ENCODE measurements around the gene CLDND2. TPM values are rescaled to one million over a fixed set of nuclear protein-coding genes. Genes with fewer than 3 reads are reported as not detected.
"Not testable (repeated sequence)": the region's sequence is repeated elsewhere in the genome, so short reads cannot be mapped to it uniquely, and the experiment has no call there.

Gene CLDND2
- total RNA-seq, 2 experiments from 2014 or later, result 8.5 to 10.0 TPM

DNA sequence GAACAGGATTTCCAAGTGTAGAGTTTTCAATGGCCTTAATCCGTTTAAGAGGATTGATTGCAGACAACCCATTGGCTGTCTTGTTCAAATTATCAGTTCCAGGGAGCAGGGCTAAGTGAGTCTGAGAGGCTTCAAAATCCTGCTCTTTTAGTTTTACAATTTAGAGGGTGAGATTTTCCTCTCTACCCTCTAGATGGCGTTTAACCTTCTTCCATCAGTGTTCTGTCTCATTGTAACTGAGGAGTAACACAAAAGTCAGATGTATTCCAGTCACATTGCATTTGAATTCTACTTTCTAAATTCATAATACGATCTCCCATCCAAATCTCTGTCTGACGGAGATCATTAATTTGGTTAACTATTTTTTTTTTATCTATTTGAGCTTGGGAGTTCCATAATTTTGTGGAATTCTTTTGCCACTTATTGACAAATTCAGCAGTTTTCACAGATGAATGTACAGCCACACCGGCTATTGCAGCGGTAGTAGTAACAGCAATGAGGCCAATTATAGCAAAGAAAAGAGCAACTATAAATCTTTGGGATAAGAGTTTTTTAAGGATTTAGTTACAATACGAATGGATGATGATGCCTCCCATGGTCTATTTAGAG lies 29.4 kb upstream of the CLDND2 start:
- Mint-ChIP-seq H3K4me1 (ENCODE audit: low read depth) (peaks cover 37% of the 10 kb centered on the region), H3K36me3 (ENCODE audit: low read depth) (peaks cover 23% of the 10 kb centered on the region), H3K4me3 (no peak overlapping the region), H3K27ac (no peak overlapping the region), H3K9me3 (ENCODE audit: insufficient read depth) (peaks cover 15% of the 10 kb centered on the region), H3K27me3 (ENCODE audit: low read depth) (no peaks in the 10 kb centered on the region)
- DNase-seq (no peak), ATAC-seq (no peak)
- CTCF ChIA-PET, result interaction anchor here (0.7 to 6.1 kb wide), 15 partner anchors 9 to 263 kb away, joined by 3 to 35 read pairs (median 5); partner anchors contain the start of genes ETFB and SIGLEC10
- POLR2A ChIA-PET, result interaction anchor here (0.9 kb wide), 1 partner anchor 32 kb away, joined by 3 read pairs; the partner anchor contains the start of gene ETFB

- H3K27ac Mint-ChIP-seq; DNase-seq; POLR2A ChIA-PET; H3K9me3 Mint-ChIP-seq (ENCODE audit: insufficient read depth); H3K27me3 Mint-ChIP-seq (ENCODE audit: low read depth); ATAC-seq; H3K4me3 Mint-ChIP-seq: not testable (repeated sequence)
- CTCF ChIA-PET, result interaction anchor here (1.5 to 6.1 kb wide), 7 partner anchors 12 to 43 kb away, joined by 5 to 35 read pairs (median 8); partner anchors contain the start of gene ETFB
- Mint-ChIP-seq H3K36me3 (ENCODE audit: low read depth) (peaks cover 16% of the 10 kb centered on the region), H3K4me1 (ENCODE audit: low read depth) (peaks cover 43% of the 10 kb centered on the region)
Measured at GRCh38 chr19:51397453-51397852, 28.6 kb upstream of the CLDND2 start.

GRCh38 chr19:51396175-51396574 lies 27.4 kb upstream of the CLDND2 start:
- Mint-ChIP-seq H3K4me3 (no peak overlapping the region), H3K27me3 (ENCODE audit: low read depth) (no peaks in the 10 kb centered on the region)

GRCh38 chr19:51394050-51394836 lies 25.4 kb upstream of the CLDND2 start:
- Mint-ChIP-seq H3K27ac (peak overlapping the region; percentile 96), H3K9me3 (ENCODE audit: insufficient read depth) (no peaks in the 10 kb centered on the region), H3K27me3 (ENCODE audit: low read depth) (no peaks in the 10 kb centered on the region), H3K4me3 (peak overlapping the region; percentile 95), H3K36me3 (ENCODE audit: low read depth) (peaks cover 6% of the 10 kb centered on the region), H3K4me1 (ENCODE audit: low read depth) (peaks cover 61% of the 10 kb centered on the region)
- ChIA-PET POLR2A (interaction anchor here (0.6 to 4.1 kb wide), 10 partner anchors 15 to 310 kb away, joined by 3 to 68 read pairs (median 12); partner anchors contain the start of genes CLDND2, ETFB, NKG7 and SIGLEC10), CTCF (interaction anchor here (0.7 to 6.1 kb wide), 16 partner anchors 12 to 265 kb away, joined by 3 to 39 read pairs (median 6); partner anchors contain the start of genes ETFB and NKG7)
- DNase-seq, result peak; percentile 99
- ATAC-seq, result peak; percentile 94

More at GRCh38 chr19:51396175-51396574, 27.4 kb upstream of the CLDND2 start:
- peak overlapping the region; percentile 96 for H3K27ac Mint-ChIP-seq
- peaks cover 48% of the 10 kb centered on the region for H3K4me1 Mint-ChIP-seq (ENCODE audit: low read depth)
- ATAC-seq, result no peak
- no peak for DNase-seq
- peaks cover 8% of the 10 kb centered on the region for H3K36me3 Mint-ChIP-seq (ENCODE audit: low read depth)
- POLR2A ChIA-PET, result interaction anchor here (2.4 to 4.1 kb wide), 4 partner anchors 20 to 29 kb away, joined by 11 to 68 read pairs (median 18); partner anchors contain the start of genes CLDND2, NKG7 and SIGLEC10
- CTCF ChIA-PET, result interaction anchor here (0.8 to 6.1 kb wide), 10 partner anchors 12 to 261 kb away, joined by 3 to 39 read pairs (median 21); partner anchors contain the start of genes ETFB, NKG7 and SIGLEC10
- no peaks in the 10 kb centered on the region for H3K9me3 Mint-ChIP-seq (ENCODE audit: insufficient read depth)

GRCh38 chr19:51392701-51393100 lies 23.9 kb upstream of the CLDND2 start:
- peaks cover 6% of the 10 kb centered on the region for H3K36me3 Mint-ChIP-seq (ENCODE audit: low read depth)
- ChIA-PET POLR2A (no interaction called here), CTCF (interaction anchor here (1.1 kb wide), 1 partner anchor 25 kb away, joined by 4 read pairs; no protein-coding TSS in a partner anchor)
- H3K27ac Mint-ChIP-seq, result peak overlapping the region; percentile 71
- ATAC-seq, result no peak
- H3K4me3 Mint-ChIP-seq, result peak overlapping the region; percentile 52
- peaks cover 54% of the 10 kb centered on the region for H3K4me1 Mint-ChIP-seq (ENCODE audit: low read depth)
- no peaks in the 10 kb centered on the region for H3K27me3 Mint-ChIP-seq (ENCODE audit: low read depth)
- no peaks in the 10 kb centered on the region for H3K9me3 Mint-ChIP-seq (ENCODE audit: insufficient read depth)
- no peak for DNase-seq

DNA sequence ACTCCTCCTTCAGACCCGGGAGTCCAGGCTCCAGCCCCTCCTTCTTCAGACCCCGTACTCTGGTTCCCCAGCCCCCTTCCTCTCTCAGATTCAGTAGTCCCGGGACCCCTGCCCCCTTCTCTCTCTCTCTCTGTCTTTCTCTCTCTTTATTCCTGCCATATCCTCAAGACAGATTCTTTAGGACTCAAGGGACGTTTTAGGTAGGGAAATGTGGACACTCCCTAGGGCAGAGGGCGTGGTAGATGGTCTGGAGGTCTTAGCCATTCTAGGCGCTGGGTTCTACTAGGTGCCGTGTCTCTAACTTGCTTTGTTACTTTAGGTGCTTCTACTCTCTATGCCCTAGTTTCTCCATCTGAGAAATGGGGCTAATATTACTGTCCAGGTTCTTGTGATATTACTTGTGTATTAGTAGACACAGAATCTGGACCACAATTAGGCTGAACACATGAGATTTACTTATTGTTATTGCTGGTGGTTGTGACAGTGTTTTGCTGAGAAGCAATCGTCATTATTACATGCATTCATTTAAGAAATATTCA lies 22.3 kb upstream of the CLDND2 start:
- ATAC-seq (no peak), DNase-seq (no peak)
- Mint-ChIP-seq H3K27me3 (ENCODE audit: low read depth) (no peaks in the 10 kb centered on the region), H3K4me1 (ENCODE audit: low read depth) (peaks cover 53% of the 10 kb centered on the region), H3K27ac (peak overlapping the region; percentile 78), H3K9me3 (ENCODE audit: insufficient read depth) (no peaks in the 10 kb centered on the region), H3K36me3 (ENCODE audit: low read depth) (peaks cover 6% of the 10 kb centered on the region), H3K4me3 (no peak overlapping the region)
- ChIA-PET CTCF (interaction anchor here (0.8 kb wide), 1 partner anchor 52 kb away, joined by 3 read pairs; no protein-coding TSS in a partner anchor), POLR2A (interaction anchor here (0.7 kb wide), 1 partner anchor 11 kb away, joined by 3 read pairs; no protein-coding TSS in a partner anchor)

- no peak overlapping the region for H3K27ac Mint-ChIP-seq
- peaks cover 36% of the 10 kb centered on the region for H3K4me1 Mint-ChIP-seq (ENCODE audit: low read depth)
- H3K27me3 Mint-ChIP-seq (ENCODE audit: low read depth), result no peaks in the 10 kb centered on the region
- H3K4me3 Mint-ChIP-seq, result no peak overlapping the region
- CTCF ChIA-PET, result interaction anchor here (0.7 kb wide), 1 partner anchor 9 kb away, joined by 3 read pairs; no protein-coding TSS in a partner anchor
- ATAC-seq (no peak), DNase-seq (no peak)
- no peaks in the 10 kb centered on the region for H3K36me3 Mint-ChIP-seq (ENCODE audit: low read depth)
- POLR2A ChIA-PET, result no interaction called here
- H3K9me3 Mint-ChIP-seq (ENCODE audit: insufficient read depth), result no peaks in the 10 kb centered on the region
Measured at GRCh38 chr19:51389143-51389542, 20.3 kb upstream of the CLDND2 start.

DNA sequence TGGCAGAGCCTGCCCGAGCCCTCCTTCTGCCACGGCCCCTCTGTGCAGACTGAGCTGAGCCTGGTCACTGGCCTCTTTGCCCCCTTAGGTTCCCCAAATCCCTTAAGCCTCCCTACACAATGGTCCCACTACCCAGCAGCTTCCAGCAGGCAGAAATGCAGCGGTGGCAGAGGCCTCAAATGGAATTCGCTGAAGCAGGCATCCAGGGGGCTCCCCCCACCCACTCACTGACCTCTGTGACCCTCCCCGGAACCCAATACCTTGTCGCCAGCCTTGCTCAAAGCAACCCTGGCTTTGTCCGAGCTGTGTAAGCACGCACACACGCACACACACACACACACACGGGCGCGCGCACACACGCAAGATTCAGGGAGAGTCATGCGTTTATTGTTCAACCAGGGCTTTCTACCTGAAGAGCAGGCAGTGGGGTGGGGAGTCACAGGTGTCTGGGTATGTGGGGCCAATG lies 19.2 kb upstream of the CLDND2 start, which contains the start of gene LIM2:
LIM2 (minus strand) TSS at position 51 of the 466 bp plus-strand sequence. CDS start 531 bp downstream, outside the sequence.
- CTCF ChIA-PET, result no interaction called here
- Mint-ChIP-seq H3K4me1 (ENCODE audit: low read depth) (peaks cover 28% of the 10 kb centered on the region), H3K27me3 (ENCODE audit: low read depth) (no peaks in the 10 kb centered on the region), H3K4me3 (no peak within 1 kb of the TSS), H3K36me3 (ENCODE audit: low read depth) (no peaks in the 10 kb centered on the region), H3K9me3 (ENCODE audit: insufficient read depth) (no peaks in the 10 kb centered on the region), H3K27ac (peak within 1 kb of the TSS; percentile 45)
- no peak for DNase-seq
- no peak for ATAC-seq
- POLR2A ChIA-PET, result no interaction called here

DNA sequence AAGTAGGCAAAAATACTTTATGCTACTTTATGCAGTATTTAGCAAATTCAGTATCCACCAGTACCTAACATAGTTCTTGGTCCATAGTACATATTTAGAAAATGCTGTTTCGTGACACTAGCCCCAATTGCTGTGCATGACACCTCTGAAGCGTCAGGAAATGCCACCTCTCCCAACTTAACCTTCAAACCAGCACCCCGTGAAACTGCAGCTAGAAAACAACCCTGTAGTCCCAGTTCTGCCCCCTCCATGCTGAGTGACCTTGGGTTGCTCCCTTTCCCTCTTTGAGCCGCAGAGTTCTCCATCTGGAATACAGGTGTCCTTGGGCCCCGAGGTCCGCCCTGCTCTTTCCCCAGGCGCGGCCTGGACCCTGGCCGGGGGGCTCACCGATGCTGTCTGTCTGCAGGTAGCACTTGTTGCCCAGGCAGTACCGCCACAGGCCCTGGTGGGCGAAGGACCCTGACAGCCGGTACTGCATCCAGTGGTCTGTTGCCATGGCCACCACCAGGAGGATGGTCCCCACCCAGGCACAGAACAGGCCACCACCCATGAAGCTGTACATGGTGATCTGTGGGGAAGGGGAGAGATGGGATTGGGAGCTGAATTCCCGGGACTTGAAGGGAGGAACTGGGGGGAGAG lies 18.2 kb upstream of the CLDND2 start:
- ATAC-seq (peak; percentile 33), DNase-seq (no peak)
- Mint-ChIP-seq H3K9me3 (ENCODE audit: insufficient read depth) (no peaks in the 10 kb centered on the region), H3K36me3 (ENCODE audit: low read depth) (peaks cover under 1% of the 10 kb centered on the region), H3K4me1 (ENCODE audit: low read depth) (peaks cover 23% of the 10 kb centered on the region), H3K4me3 (no peak overlapping the region), H3K27ac (peak overlapping the region; percentile 45), H3K27me3 (ENCODE audit: low read depth) (no peaks in the 10 kb centered on the region)
- ChIA-PET POLR2A (no interaction called here), CTCF (no interaction called here)

DNA sequence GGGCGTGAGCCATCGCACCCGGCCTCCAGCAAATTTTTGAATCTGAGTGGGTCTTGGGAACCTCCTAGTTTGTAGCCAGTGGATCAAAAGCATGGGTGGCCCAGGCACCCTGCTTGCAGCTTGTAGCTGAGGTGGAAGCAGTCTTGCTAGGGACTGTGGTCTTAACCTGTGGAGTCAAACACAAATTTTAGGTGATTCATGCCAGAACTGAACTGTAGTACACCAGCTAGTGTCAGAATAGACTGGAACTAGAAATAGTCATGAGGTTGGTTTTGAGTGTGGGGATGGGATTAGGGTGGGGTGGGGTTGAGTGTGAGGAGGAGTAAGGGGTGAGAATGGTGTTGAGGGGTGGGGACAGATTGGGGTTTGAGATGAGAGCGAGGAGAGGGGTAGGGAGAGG lies 13.2 kb upstream of the CLDND2 start:
- H3K27me3 Mint-ChIP-seq (ENCODE audit: low read depth), result no peaks in the 10 kb centered on the region
- peaks cover 26% of the 10 kb centered on the region for H3K4me1 Mint-ChIP-seq (ENCODE audit: low read depth)
- DNase-seq (no peak), ATAC-seq (no peak)
- H3K36me3 Mint-ChIP-seq (ENCODE audit: low read depth), result peaks cover 5% of the 10 kb centered on the region
- no peaks in the 10 kb centered on the region for H3K9me3 Mint-ChIP-seq (ENCODE audit: insufficient read depth)
- ChIA-PET POLR2A (interaction anchor here (1.5 kb wide), 1 partner anchor 9 kb away, joined by 6 read pairs; the partner anchor contains the start of gene NKG7), CTCF (interaction anchor here (1.6 kb wide), 1 partner anchor 14 kb away, joined by 6 read pairs; no protein-coding TSS in a partner anchor)
- no peak overlapping the region for H3K4me3 Mint-ChIP-seq
- no peak overlapping the region for H3K27ac Mint-ChIP-seq

- no peak for DNase-seq
- H3K4me3 Mint-ChIP-seq, result no peak overlapping the region
- no peaks in the 10 kb centered on the region for H3K9me3 Mint-ChIP-seq (ENCODE audit: insufficient read depth)
- H3K4me1 Mint-ChIP-seq (ENCODE audit: low read depth), result peaks cover 42% of the 10 kb centered on the region
- no peak for ATAC-seq
- CTCF ChIA-PET, result interaction anchor here (1.6 kb wide), 1 partner anchor 15 kb away, joined by 6 read pairs; no protein-coding TSS in a partner anchor
- peak overlapping the region; percentile 26 for H3K27ac Mint-ChIP-seq
- POLR2A ChIA-PET, result interaction anchor here (1.3 kb wide), 1 partner anchor 10 kb away, joined by 3 read pairs; the partner anchor contains the start of gene C19orf84
- H3K36me3 Mint-ChIP-seq (ENCODE audit: low read depth), result peaks cover 6% of the 10 kb centered on the region
- no peaks in the 10 kb centered on the region for H3K27me3 Mint-ChIP-seq (ENCODE audit: low read depth)
Measured at GRCh38 chr19:51380379-51380778, 11.6 kb upstream of the CLDND2 start.
